Lung (tissue), 12 donors: ENCODE data around the gene SLC9C2. TPM values are rescaled to one million over a fixed set of nuclear protein-coding genes. Genes with fewer than 3 reads are reported as not detected.
"Not testable (repeated sequence)": the region's sequence is repeated elsewhere in the genome, so short reads cannot be mapped to it uniquely, and the experiment has no call there.

Experiments
- ATAC-seq: fragments of 200-7000 bp; cut with Tn5 transposase; one replicate; pipeline ENCODE4 v1.9.1; 2020; ENCODE audit warnings: moderate number of reproducible peaks; ENCODE audit not compliant: insufficient read depth, low FRiP score
- DNase-seq, 3 donors: peaks; one replicate each; pipeline ENCODE4 v3.0.0-alpha.2; 2013 to 2017
- H3K27ac ChIP-seq, 2 donors: one replicate each; pipeline ENCODE4 v1.5.1; 2013; ENCODE audit warnings: mild to moderate bottlenecking in 2 of 2, moderate library complexity in 2 of 2, control low read depth in 1 of 2, inconsistent platforms in 1 of 2, low read depth in 1 of 2, low read length in 1 of 2
- H3K27me3 ChIP-seq, 3 donors: one replicate each; pipeline ENCODE4 v1.5.1; 2013; ENCODE audit warnings: low read length in 2 of 3; ENCODE audit not compliant: control insufficient read depth in 3 of 3, insufficient read depth in 3 of 3
- H3K36me3 ChIP-seq, 4 donors: one replicate each; pipeline ENCODE4 v1.5.1; 2013; ENCODE audit warnings: low read length in 4 of 4, mild to moderate bottlenecking in 1 of 4, moderate library complexity in 1 of 4; ENCODE audit not compliant: control insufficient read depth in 4 of 4, insufficient read depth in 4 of 4
- H3K4me1 ChIP-seq, 5 donors: one replicate each; pipeline ENCODE4 v1.5.1; 2013; ENCODE audit warnings: low read length in 5 of 5, mild to moderate bottlenecking in 2 of 5, moderate library complexity in 1 of 5; ENCODE audit not compliant: control insufficient read depth in 5 of 5, insufficient read depth in 5 of 5
- H3K4me3 ChIP-seq: one replicate; pipeline ENCODE4 v1.5.1; 2013; ENCODE audit warnings: mild to moderate bottlenecking, control low read depth, moderate library complexity
- H3K9ac ChIP-seq, 2 donors: one replicate each; pipeline ENCODE4 v1.5.1; 2013; ENCODE audit warnings: low read length in 2 of 2, control low read depth in 1 of 2; ENCODE audit not compliant: insufficient read depth in 1 of 2
- H3K9me3 ChIP-seq, 4 donors: one replicate each; pipeline ENCODE4 v1.5.1; 2013; ENCODE audit warnings: low read length in 3 of 4, mild to moderate bottlenecking in 1 of 4, moderate library complexity in 1 of 4; ENCODE audit not compliant: control insufficient read depth in 4 of 4, insufficient read depth in 3 of 4
- WGBS, 2 donors: extraction: QIAGEN DNeasy Blood & Tissue Kit; methylation state at CpG; one replicate each; pipeline ENCODE4 v1.1.7; 2013; 5-methylcytosine and 5-hydroxymethylcytosine counted together
- polyA plus RNA-seq, 2 donors: library from polyadenylated mRNA; stranded (reverse); fragments of 200-250 nt; gene quantifications; one replicate each; pipeline ENCODE4 v1.2.1, GENCODE V29; 2013
- total RNA-seq, 2 donors: library from RNA; depleted of rRNA in 1 of 2; stranded (reverse); fragments of >200 nt in 1 of 2; gene quantifications; one replicate each; pipeline ENCODE4 v1.2.1, GENCODE V29; 2014 to 2021
- TF ChIP-seq, protein P1 (sequence below): IDR thresholded peaks from 2 replicates; pipeline ENCODE4 v1.5.1; 2012; ENCODE audit warnings: mild to moderate bottlenecking; ENCODE audit errors: control extremely low read depth, extremely low read depth
- donor health status: control.
- donor health status: control.
- donor health status: Bipolar disorder and iron deficiency.
- donor health status: healthy.
- donor health status: DM: yes; HTN: yes; CAD: no.

Gene SLC9C2
- total and polyA plus RNA-seq, 4 donors: 0.05 to 0.98 (median 0.60) TPM

DNA sequence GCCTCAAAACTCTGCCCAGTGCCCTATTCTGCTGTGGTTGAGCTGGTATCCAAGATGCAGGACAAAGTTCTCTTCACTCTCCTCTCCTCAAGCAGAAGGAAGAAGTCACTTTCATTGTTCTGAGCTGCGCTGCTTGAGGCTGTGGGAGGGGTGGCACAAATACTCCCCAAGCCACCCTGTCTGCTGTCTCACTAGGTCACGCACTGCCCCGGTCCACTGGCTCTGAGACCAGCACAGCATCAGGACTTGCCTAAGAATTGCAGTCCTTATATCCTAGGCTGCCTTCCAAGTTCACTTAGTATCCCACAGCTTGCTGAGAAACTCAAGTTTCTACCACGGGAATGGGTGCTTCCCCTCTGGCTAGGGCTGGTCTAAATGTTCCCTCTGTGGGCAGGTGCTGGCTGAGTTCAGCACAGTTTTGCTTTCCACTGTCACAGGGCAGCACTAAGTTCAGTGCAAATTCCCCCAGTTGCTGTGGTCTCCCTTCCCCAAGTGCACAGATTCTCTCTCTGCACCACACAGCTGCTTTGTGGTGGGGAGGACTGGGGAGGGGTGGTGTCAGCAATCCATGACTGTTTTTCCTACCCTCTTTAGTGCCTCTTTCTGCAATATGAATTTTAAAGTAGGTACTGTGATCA, 32.4 kb downstream of the SLC9C2 start:
- H3K4me3 ChIP-seq: no peak overlapping the region
- peaks cover 0 to 2% (median 0%) of the 10 kb centered on the region in 4 donors for H3K9me3 ChIP-seq
- H3K4me1 ChIP-seq: no peaks in the 10 kb centered on the region
- no peak for DNase-seq
- no peak overlapping the region for H3K27ac ChIP-seq
- H3K27me3 ChIP-seq: no peaks in the 10 kb centered on the region
- TF ChIP-seq, protein P1, sequence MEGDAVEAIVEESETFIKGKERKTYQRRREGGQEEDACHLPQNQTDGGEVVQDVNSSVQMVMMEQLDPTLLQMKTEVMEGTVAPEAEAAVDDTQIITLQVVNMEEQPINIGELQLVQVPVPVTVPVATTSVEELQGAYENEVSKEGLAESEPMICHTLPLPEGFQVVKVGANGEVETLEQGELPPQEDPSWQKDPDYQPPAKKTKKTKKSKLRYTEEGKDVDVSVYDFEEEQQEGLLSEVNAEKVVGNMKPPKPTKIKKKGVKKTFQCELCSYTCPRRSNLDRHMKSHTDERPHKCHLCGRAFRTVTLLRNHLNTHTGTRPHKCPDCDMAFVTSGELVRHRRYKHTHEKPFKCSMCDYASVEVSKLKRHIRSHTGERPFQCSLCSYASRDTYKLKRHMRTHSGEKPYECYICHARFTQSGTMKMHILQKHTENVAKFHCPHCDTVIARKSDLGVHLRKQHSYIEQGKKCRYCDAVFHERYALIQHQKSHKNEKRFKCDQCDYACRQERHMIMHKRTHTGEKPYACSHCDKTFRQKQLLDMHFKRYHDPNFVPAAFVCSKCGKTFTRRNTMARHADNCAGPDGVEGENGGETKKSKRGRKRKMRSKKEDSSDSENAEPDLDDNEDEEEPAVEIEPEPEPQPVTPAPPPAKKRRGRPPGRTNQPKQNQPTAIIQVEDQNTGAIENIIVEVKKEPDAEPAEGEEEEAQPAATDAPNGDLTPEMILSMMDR: no peak
- H3K9ac ChIP-seq: no peak overlapping the region
- no peak for ATAC-seq
- 70 to 92% methylated on average over 4 of the region's 4 CpGs for WGBS, 2 donors
- H3K36me3 ChIP-seq: no peaks in the 10 kb centered on the region

DNA sequence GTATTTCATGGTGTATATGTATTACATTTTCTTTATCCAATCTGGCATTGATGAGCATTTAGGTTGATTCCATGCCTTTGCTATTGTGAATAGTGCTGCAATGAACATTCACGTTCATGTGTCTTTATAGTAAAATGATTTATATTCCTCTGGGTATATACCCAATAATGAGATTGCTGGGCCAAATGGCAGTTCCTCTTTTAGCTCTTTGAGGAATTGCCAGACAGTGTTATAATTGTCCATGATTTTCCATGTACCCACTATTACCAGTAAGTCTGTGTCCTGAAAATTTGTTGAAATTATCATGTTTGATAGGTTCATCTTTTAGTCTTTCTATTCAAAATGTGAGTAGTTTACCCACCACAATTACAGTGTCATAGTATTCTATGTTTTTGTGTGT, 34.4 kb downstream of the SLC9C2 start:
- Histone ChIP-seq H3K36me3 (no peaks in the 10 kb centered on the region), H3K9ac (no peak overlapping the region), H3K4me1 (no peaks in the 10 kb centered on the region), H3K27me3 (no peaks in the 10 kb centered on the region), H3K27ac (no peak overlapping the region), H3K4me3 (no peak overlapping the region), H3K9me3 (peaks cover 0 to 3% (median under 1%) of the 10 kb centered on the region in 4 donors)
- TF ChIP-seq, protein P1: no peak
- DNase-seq: no peak
- ATAC-seq: no peak
- 84 to 93% methylated on average over 1 of the region's 1 CpG for WGBS, 2 donors

DNA sequence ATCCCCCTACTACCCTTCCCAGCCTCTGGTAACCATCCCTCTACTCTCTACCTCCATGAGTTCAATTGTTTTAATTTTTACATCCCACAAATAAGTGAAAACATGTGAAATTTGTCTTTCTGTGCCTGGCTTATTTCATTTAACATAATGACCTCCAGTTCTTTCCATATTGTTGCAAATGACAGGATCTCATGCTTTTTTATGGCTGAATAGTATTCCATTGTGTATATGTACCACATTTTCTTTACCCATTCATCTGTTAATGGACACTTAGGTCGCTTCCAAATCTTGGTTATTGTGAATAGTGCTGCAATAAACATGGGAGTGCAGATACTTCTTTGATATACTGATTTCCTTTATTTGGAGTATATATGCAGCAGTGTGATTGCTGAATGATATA, 39.0 kb downstream of the SLC9C2 start:
- not testable (repeated sequence) for H3K36me3 ChIP-seq, H3K9me3 ChIP-seq, H3K9ac ChIP-seq, H3K4me1 ChIP-seq, DNase-seq, H3K27ac ChIP-seq, H3K4me3 ChIP-seq, ATAC-seq, H3K27me3 ChIP-seq
- WGBS, 2 donors: 75 to 77% methylated on average over 1 of the region's 1 CpG

DNA sequence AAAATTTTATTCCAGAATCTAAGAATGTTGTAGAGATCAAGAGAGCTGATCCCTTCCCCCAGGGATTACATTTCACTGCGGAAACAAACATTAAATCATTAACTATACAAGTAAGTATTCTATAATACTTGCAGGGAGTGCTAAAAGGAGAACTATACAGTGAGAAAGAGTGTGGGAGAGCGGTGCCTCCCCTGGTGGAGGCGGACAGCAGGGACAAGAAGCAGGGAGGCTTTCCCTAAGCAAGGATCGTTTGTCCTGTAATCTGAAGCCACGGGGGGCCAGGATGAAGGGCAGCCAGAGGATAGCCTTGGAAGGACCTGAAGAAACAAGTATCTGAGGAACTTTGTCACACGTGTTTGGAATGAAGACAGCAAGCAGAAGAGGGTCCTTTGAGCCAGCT, 40.1 kb downstream of the SLC9C2 start:
- no peak for ATAC-seq

More for the DNA sequence above, 40.1 kb downstream of the SLC9C2 start:
- H3K4me1 ChIP-seq: no peaks in the 10 kb centered on the region
- H3K9me3 ChIP-seq: peaks cover 0 to 3% (median 0%) of the 10 kb centered on the region in 4 donors
- no peak overlapping the region for H3K4me3 ChIP-seq
- no peak overlapping the region for H3K9ac ChIP-seq
- 66 to 79% methylated on average over 6 of the region's 6 CpGs for WGBS, 2 donors
- TF ChIP-seq, protein P1: no peak
- no peak for DNase-seq
- H3K27ac ChIP-seq: no peak overlapping the region
- H3K36me3 ChIP-seq: no peaks in the 10 kb centered on the region
- H3K27me3 ChIP-seq: no peaks in the 10 kb centered on the region
